Measurements from ENCODE around the gene TNKS1BP1.
"Not testable (repeated sequence)": the region's sequence is repeated elsewhere in the genome, so short reads cannot be mapped to it uniquely, and the experiment has no call there.

TNKS1BP1 gene

GRCh38 chr11:57297221-57297620 lies 27.5 kb downstream of the TNKS1BP1 start:
- DNase-seq (ENCODE audit: low read depth): no peak
- no peak overlapping the region for H3K4me3 ChIP-seq (ENCODE audit: control insufficient read depth, low read depth, low read length)
- no peak for TF ChIP-seq CTCF (conservative IDR thresholded peaks at IDR 0.05; ENCODE audit: control insufficient read depth, insufficient read depth, low read depth, low read length)

- DNase-seq (ENCODE audit: low read depth); H3K4me3 ChIP-seq (ENCODE audit: control insufficient read depth, low read depth, low read length): not testable (repeated sequence)
Measured at GRCh38 chr11:57296205-57296604, 28.5 kb downstream of the TNKS1BP1 start.

GRCh38 chr11:57294225-57295131 lies 30.3 kb downstream of the TNKS1BP1 start:
- DNase-seq (ENCODE audit: low read depth): peak; percentile 59
- H3K4me3 ChIP-seq (ENCODE audit: control insufficient read depth, low read depth, low read length): no peak overlapping the region
- no peak for TF ChIP-seq CTCF (conservative IDR thresholded peaks at IDR 0.05; ENCODE audit: control insufficient read depth, insufficient read depth, low read depth, low read length)

GRCh38 chr11:57290288-57290687 lies 34.5 kb downstream of the TNKS1BP1 start:
- peak; percentile 68 for DNase-seq (ENCODE audit: low read depth)
- no peak for TF ChIP-seq CTCF (conservative IDR thresholded peaks at IDR 0.05; ENCODE audit: control insufficient read depth, insufficient read depth, low read depth, low read length)
- H3K4me3 ChIP-seq (ENCODE audit: control insufficient read depth, low read depth, low read length): no peak overlapping the region

GRCh38 chr11:57288771-57289579 lies 35.8 kb downstream of the TNKS1BP1 start:
- no peak for TF ChIP-seq CTCF (conservative IDR thresholded peaks at IDR 0.05; ENCODE audit: control insufficient read depth, insufficient read depth, low read depth, low read length)
- no peak overlapping the region for H3K4me3 ChIP-seq (ENCODE audit: control insufficient read depth, low read depth, low read length)
- DNase-seq (ENCODE audit: low read depth): peak; percentile 96

- no peak for TF ChIP-seq CTCF (conservative IDR thresholded peaks at IDR 0.05; ENCODE audit: control insufficient read depth, insufficient read depth, low read depth, low read length)
- no peak for DNase-seq (ENCODE audit: low read depth)
- H3K4me3 ChIP-seq (ENCODE audit: control insufficient read depth, low read depth, low read length): no peak overlapping the region
Measured at GRCh38 chr11:57287884-57288283, 36.9 kb downstream of the TNKS1BP1 start.

Measured in fibroblast of mammary gland (primary cell).